ENCODE results near the gene KRTAP9-1. TPM values are rescaled to one million over a fixed set of nuclear protein-coding genes. Genes with fewer than 3 reads are reported as not detected.

KRTAP9-1 gene
- total RNA-seq, 4 donors from 2014 or later = not detected

- DNase-seq = no peak
- no peaks in the 10 kb centered on the region for H3K4me1 ChIP-seq
- H3K27ac ChIP-seq = no peak overlapping the region
- WGBS, 2 donors (ENCODE audit: low coverage in 1 of 2) = 63 to 65% methylated on average over 4 to 7 of the region's 7 CpGs
- H3K36me3 ChIP-seq = no peaks in the 10 kb centered on the region
- in situ Hi-C loops (cut with MboI; ENCODE audit: low pct_ligation_motif_present in 1 of 4, low pct_unique_long_range_greater_than_20kb in 1 of 4, low sequenced_read_pairs in 3 of 4) (no loop called here), intact Hi-C loops (cut with DNase I; ENCODE audit: low total_unique reads) (no loop called here)
- TF ChIP-seq POLR2A (IDR thresholded peaks at IDR 0.05) (no peak), EP300 (IDR thresholded peaks at IDR 0.05; ENCODE audit: low read depth) (no peak), POLR2AphosphoS5 (IDR thresholded peaks at IDR 0.05) (no peak)
- TF ChIP-seq, protein P1, sequence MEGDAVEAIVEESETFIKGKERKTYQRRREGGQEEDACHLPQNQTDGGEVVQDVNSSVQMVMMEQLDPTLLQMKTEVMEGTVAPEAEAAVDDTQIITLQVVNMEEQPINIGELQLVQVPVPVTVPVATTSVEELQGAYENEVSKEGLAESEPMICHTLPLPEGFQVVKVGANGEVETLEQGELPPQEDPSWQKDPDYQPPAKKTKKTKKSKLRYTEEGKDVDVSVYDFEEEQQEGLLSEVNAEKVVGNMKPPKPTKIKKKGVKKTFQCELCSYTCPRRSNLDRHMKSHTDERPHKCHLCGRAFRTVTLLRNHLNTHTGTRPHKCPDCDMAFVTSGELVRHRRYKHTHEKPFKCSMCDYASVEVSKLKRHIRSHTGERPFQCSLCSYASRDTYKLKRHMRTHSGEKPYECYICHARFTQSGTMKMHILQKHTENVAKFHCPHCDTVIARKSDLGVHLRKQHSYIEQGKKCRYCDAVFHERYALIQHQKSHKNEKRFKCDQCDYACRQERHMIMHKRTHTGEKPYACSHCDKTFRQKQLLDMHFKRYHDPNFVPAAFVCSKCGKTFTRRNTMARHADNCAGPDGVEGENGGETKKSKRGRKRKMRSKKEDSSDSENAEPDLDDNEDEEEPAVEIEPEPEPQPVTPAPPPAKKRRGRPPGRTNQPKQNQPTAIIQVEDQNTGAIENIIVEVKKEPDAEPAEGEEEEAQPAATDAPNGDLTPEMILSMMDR (IDR thresholded peaks at IDR 0.05) = no peak
- no peak overlapping the region for H3K4me3 ChIP-seq
- H3K27me3 ChIP-seq = no peaks in the 10 kb centered on the region
- no peaks in the 10 kb centered on the region for H3K9me3 ChIP-seq
These were observed 25.9 kb upstream of the KRTAP9-1 start for GRCh38 chr17:41163828-41164227.

- TF ChIP-seq POLR2A (IDR thresholded peaks at IDR 0.05) = no peak
- no peak for TF ChIP-seq EP300 (IDR thresholded peaks at IDR 0.05; ENCODE audit: low read depth)
- TF ChIP-seq POLR2AphosphoS5 (IDR thresholded peaks at IDR 0.05) = no peak
- TF ChIP-seq, protein P1 (IDR thresholded peaks at IDR 0.05) = no peak
- Histone ChIP-seq H3K27me3 (no peaks in the 10 kb centered on the region), H3K4me3 (no peak overlapping the region), H3K27ac (no peak overlapping the region), H3K9me3 (no peaks in the 10 kb centered on the region), H3K36me3 (no peaks in the 10 kb centered on the region), H3K4me1 (no peaks in the 10 kb centered on the region)
- in situ Hi-C loops (cut with MboI; ENCODE audit: low pct_ligation_motif_present in 1 of 4, low pct_unique_long_range_greater_than_20kb in 1 of 4, low sequenced_read_pairs in 3 of 4) = no loop called here
- WGBS, 2 donors (ENCODE audit: low coverage in 1 of 2) = 88 to 100% methylated on average over 1 to 7 of the region's 7 CpGs
- intact Hi-C loops (cut with DNase I; ENCODE audit: low total_unique reads) = no loop called here
- no peak for DNase-seq
These were observed 22.1 kb upstream of the KRTAP9-1 start for GRCh38 chr17:41167561-41167960.

DNA sequence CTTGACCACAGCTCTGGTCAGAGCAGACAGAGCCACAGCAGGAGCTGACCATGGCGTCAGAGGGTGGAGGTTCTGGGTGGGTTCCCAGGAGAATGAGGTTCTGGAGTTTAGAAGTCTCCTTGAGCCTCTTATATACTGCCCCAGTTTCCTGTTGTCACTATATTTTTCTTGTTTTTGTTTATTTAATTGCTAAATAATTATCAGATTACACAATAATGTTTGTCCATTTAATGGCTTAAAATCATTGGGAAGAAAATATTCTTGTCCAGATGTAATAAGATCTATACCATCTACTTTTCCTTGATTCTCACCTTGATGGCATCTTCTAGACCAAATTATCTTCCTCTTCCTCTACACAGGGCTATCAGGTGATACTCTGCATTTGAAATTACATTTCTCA is 21.6 kb upstream of the KRTAP9-1 start, which contains the start of gene KRTAP4-3:
Gene KRTAP4-3, minus strand, starts transcription at position 101 of the 400 bp plus-strand sequence. Its CDS starts 49 bp downstream, at position 52.
- Histone ChIP-seq H3K36me3 (no peaks in the 10 kb centered on the region), H3K27ac (no peak within 1 kb of the TSS), H3K4me1 (no peaks in the 10 kb centered on the region), H3K9me3 (no peaks in the 10 kb centered on the region), H3K4me3 (no peak within 1 kb of the TSS), H3K27me3 (no peaks in the 10 kb centered on the region)
- intact Hi-C loops (cut with DNase I; ENCODE audit: low total_unique reads) = no loop called here
- no peak for DNase-seq
- TF ChIP-seq POLR2AphosphoS5 (IDR thresholded peaks at IDR 0.05) (no peak), EP300 (IDR thresholded peaks at IDR 0.05; ENCODE audit: low read depth) (no peak), POLR2A (IDR thresholded peaks at IDR 0.05) (no peak)
- TF ChIP-seq, protein P1 (IDR thresholded peaks at IDR 0.05) = no peak
- in situ Hi-C loops (cut with MboI; ENCODE audit: low pct_ligation_motif_present in 1 of 4, low pct_unique_long_range_greater_than_20kb in 1 of 4, low sequenced_read_pairs in 3 of 4) = no loop called here
- 74% methylated on average over 1 of the region's 1 CpG; no CpG with 5 or more reads in 1 of the 2 donors for WGBS, 2 donors (ENCODE audit: low coverage in 1 of 2)

- TF ChIP-seq, protein P1 (IDR thresholded peaks at IDR 0.05) = no peak
- TF ChIP-seq POLR2AphosphoS5 (IDR thresholded peaks at IDR 0.05) (no peak), EP300 (IDR thresholded peaks at IDR 0.05; ENCODE audit: low read depth) (no peak), POLR2A (IDR thresholded peaks at IDR 0.05) (no peak)
- no peaks in the 10 kb centered on the region for H3K36me3 ChIP-seq
- H3K4me3 ChIP-seq = no peak overlapping the region
- DNase-seq = no peak
- intact Hi-C loops (cut with DNase I; ENCODE audit: low total_unique reads) = no loop called here
- H3K9me3 ChIP-seq = no peaks in the 10 kb centered on the region
- H3K4me1 ChIP-seq = no peaks in the 10 kb centered on the region
- H3K27ac ChIP-seq = no peak overlapping the region
- in situ Hi-C loops (cut with MboI; ENCODE audit: low pct_ligation_motif_present in 1 of 4, low pct_unique_long_range_greater_than_20kb in 1 of 4, low sequenced_read_pairs in 3 of 4) = no loop called here
- H3K27me3 ChIP-seq = peaks cover 10% of the 10 kb centered on the region
- WGBS, 2 donors (ENCODE audit: low coverage in 1 of 2) = 59 to 79% methylated on average over 2 of the region's 2 CpGs
These were observed 17.8 kb upstream of the KRTAP9-1 start for GRCh38 chr17:41171886-41172285.
